K562 (cell line): Measurements from ENCODE around the gene LRRC71. TPM values are rescaled to one million over a fixed set of nuclear protein-coding genes. Genes with fewer than 3 reads are reported as not detected.

ENCODE experiments used
- CTBP1 ChIP-seq: fragments of 450-650 bp; IDR thresholded peaks from 2 replicates; pipeline ENCODE4 v1.6.1; 2016; ENCODE audit warnings: borderline replicate concordance
- DMBX1 ChIP-seq: fragments of 250-450 bp; sonication (Bioruptor Pico); IDR thresholded peaks from 2 replicates; pipeline ENCODE4 v1.8.0; 2022; ENCODE audit warnings: inconsistent platforms, mild to moderate bottlenecking, moderate library complexity, borderline replicate concordance
- MTA2 ChIP-seq: fragments of 450-650 bp; IDR thresholded peaks from 2 replicates; pipeline ENCODE4 v1.6.1; 2016; ENCODE audit warnings: low read depth
- TBP ChIP-seq: optimal IDR thresholded peaks from 2 replicates; pipeline ENCODE3; 2011; ENCODE audit warnings: low read depth, low read length, improper control_type of control experiment
- ZKSCAN1 ChIP-seq: fragments of 150-350 bp; IDR thresholded peaks from 2 replicates; pipeline ENCODE4 v1.6.1; 2016; ENCODE audit warnings: low read depth, low read length
- polyA plus RNA-seq, 8 experiments: library from polyadenylated mRNA; depleted of rRNA in 4 of 8; stranded (reverse) in 5 of 8; unstranded in 3 of 8; fragments of >200 nt; fragmentation: Nextera tagmentation in 2 of 8; fragmentation: Illumina TruSeq in 1 of 8; extraction: Ambion mirVana in 2 of 8; extraction: Trizol in 1 of 8; gene quantifications; 2 replicates each; pipeline versions ENCODE4 v1.2.1 to v1.2.3, GENCODE V29; 2011 to 2014; ENCODE audit warnings: inconsistent platforms in 1 of 8, missing spikeins in 1 of 8
- total RNA-seq, 7 experiments: library from RNA; depleted of rRNA in 6 of 7; stranded (reverse); fragments of >200 nt in 6 of 7; fragmentation: Illumina TruSeq in 2 of 7; extraction: Trizol in 2 of 7; gene quantifications; 2 replicates each; pipeline versions ENCODE4 v1.2.1 to v1.2.3, GENCODE V29; 2011 to 2021; ENCODE audit warnings: low replicate concordance in 1 of 7
- TF ChIP-seq, protein P1 (sequence below): fragments of 250-450 bp; sonication (Bioruptor Pico); IDR thresholded peaks from 2 replicates; pipeline ENCODE4 v1.4.0; 2020; ENCODE audit warnings: borderline replicate concordance
- TF ChIP-seq, protein P2 (sequence below), 2 experiments: fragments of 450-650 bp; formaldehyde crosslinking in 1 of 2; IDR thresholded peaks; 2 replicates each; pipeline versions ENCODE4 v1.4.0 to v1.6.1; 2014 to 2020; ENCODE audit warnings: mild to moderate bottlenecking in 2 of 2, borderline replicate concordance in 1 of 2, low read depth in 1 of 2
- TF ChIP-seq, protein P3 (sequence below): IDR thresholded peaks from 2 replicates; pipeline ENCODE4 v1.6.1; 2012; ENCODE audit warnings: low read depth, low read length, improper control_type of control experiment, borderline replicate concordance
- TF ChIP-seq, protein P4 (sequence below): fragments of 250-450 bp; sonication (Bioruptor Pico); IDR thresholded peaks from 2 replicates; pipeline ENCODE4 v1.5.0; 2021
- TF ChIP-seq, protein P5 (sequence below): fragments of 250-450 bp; sonication (Bioruptor Pico); IDR thresholded peaks from 2 replicates; pipeline ENCODE4 v1.5.0; 2021; ENCODE audit warnings: mild to moderate bottlenecking, borderline replicate concordance
- TF ChIP-seq, protein P6 (sequence below): fragments of 450-650 bp; formaldehyde crosslinking; IDR thresholded peaks from 2 replicates; pipeline ENCODE4 v1.4.0; 2022; ENCODE audit warnings: mild to moderate bottlenecking, moderate library complexity

Gene LRRC71
- total and polyA plus RNA-seq, 9 of the 15 experiments (the other 6 are each of a cell fraction or from before 2014, with no cell fraction given) = 0.06 to 1.2 (median 0.51) TPM; not detected in 1

DNA sequence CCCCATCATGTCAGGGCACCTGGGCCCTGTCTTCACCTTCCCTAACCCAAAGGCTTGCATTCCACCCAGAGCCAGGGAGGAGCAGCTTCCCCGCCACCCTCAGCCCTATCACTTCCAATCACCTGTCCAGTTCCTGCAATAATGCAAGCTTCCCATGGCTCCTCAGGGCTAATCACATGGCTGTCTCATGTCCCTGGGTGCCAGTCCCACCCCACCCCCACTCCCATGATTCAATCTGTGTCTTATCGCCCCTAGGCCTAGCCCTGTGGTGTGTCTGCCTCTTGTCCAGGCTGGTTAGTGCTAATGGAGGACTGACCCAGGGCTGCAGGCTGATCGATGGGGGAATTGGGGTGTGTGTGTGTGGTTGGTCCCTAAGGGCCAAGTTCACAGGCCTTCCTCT, 37.9 kb upstream of the LRRC71 start (continued):
- TF ChIP-seq, protein P1, sequence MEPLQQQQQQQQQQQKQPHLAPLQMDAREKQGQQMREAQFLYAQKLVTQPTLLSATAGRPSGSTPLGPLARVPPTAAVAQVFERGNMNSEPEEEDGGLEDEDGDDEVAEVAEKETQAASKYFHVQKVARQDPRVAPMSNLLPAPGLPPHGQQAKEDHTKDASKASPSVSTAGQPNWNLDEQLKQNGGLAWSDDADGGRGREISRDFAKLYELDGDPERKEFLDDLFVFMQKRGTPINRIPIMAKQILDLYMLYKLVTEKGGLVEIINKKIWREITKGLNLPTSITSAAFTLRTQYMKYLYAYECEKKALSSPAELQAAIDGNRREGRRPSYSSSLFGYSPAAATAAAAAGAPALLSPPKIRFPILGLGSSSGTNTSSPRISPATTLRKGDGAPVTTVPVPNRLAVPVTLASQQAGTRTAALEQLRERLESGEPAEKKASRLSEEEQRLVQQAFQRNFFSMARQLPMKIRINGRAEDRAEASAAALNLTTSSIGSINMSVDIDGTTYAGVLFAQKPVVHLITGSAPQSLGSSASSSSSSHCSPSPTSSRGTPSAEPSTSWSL (CRISPR knock-in tag) = no peak
- TF ChIP-seq TBP = no peak
- no peak for TF ChIP-seq ZKSCAN1
- TF ChIP-seq MTA2 = peak; percentile 46; the same call in 1 of the 2 replicates
- peak; percentile 65; the same call in 1 of the 2 replicates for TF ChIP-seq DMBX1
- TF ChIP-seq, protein P2, sequence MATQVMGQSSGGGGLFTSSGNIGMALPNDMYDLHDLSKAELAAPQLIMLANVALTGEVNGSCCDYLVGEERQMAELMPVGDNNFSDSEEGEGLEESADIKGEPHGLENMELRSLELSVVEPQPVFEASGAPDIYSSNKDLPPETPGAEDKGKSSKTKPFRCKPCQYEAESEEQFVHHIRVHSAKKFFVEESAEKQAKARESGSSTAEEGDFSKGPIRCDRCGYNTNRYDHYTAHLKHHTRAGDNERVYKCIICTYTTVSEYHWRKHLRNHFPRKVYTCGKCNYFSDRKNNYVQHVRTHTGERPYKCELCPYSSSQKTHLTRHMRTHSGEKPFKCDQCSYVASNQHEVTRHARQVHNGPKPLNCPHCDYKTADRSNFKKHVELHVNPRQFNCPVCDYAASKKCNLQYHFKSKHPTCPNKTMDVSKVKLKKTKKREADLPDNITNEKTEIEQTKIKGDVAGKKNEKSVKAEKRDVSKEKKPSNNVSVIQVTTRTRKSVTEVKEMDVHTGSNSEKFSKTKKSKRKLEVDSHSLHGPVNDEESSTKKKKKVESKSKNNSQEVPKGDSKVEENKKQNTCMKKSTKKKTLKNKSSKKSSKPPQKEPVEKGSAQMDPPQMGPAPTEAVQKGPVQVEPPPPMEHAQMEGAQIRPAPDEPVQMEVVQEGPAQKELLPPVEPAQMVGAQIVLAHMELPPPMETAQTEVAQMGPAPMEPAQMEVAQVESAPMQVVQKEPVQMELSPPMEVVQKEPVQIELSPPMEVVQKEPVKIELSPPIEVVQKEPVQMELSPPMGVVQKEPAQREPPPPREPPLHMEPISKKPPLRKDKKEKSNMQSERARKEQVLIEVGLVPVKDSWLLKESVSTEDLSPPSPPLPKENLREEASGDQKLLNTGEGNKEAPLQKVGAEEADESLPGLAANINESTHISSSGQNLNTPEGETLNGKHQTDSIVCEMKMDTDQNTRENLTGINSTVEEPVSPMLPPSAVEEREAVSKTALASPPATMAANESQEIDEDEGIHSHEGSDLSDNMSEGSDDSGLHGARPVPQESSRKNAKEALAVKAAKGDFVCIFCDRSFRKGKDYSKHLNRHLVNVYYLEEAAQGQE (IDR thresholded peaks at IDR 0.05; ENCODE audit: borderline replicate concordance) = no peak
- TF ChIP-seq, protein P2 (CRISPR knock-in tag; IDR thresholded peaks at IDR 0.05; ENCODE audit: low read depth) = no peak; the same call in 1 of the 2 replicates
- TF ChIP-seq, protein P3, sequence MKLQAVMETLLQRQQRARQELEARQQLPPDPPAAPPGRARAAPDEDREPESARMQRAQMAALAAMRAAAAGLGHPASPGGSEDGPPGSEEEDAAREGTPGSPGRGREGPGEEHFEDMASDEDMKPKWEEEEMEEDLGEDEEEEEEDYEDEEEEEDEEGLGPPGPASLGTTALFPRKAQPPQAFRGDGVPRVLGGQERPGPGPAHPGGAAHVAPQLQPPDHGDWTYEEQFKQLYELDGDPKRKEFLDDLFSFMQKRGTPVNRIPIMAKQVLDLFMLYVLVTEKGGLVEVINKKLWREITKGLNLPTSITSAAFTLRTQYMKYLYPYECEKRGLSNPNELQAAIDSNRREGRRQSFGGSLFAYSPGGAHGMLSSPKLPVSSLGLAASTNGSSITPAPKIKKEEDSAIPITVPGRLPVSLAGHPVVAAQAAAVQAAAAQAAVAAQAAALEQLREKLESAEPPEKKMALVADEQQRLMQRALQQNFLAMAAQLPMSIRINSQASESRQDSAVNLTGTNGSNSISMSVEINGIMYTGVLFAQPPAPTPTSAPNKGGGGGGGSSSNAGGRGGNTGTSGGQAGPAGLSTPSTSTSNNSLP = no peak
- TF ChIP-seq, protein P4, sequence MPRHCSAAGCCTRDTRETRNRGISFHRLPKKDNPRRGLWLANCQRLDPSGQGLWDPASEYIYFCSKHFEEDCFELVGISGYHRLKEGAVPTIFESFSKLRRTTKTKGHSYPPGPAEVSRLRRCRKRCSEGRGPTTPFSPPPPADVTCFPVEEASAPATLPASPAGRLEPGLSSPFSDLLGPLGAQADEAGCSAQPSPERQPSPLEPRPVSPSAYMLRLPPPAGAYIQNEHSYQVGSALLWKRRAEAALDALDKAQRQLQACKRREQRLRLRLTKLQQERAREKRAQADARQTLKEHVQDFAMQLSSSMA (CRISPR knock-in tag) = no peak
- TF ChIP-seq, protein P5, sequence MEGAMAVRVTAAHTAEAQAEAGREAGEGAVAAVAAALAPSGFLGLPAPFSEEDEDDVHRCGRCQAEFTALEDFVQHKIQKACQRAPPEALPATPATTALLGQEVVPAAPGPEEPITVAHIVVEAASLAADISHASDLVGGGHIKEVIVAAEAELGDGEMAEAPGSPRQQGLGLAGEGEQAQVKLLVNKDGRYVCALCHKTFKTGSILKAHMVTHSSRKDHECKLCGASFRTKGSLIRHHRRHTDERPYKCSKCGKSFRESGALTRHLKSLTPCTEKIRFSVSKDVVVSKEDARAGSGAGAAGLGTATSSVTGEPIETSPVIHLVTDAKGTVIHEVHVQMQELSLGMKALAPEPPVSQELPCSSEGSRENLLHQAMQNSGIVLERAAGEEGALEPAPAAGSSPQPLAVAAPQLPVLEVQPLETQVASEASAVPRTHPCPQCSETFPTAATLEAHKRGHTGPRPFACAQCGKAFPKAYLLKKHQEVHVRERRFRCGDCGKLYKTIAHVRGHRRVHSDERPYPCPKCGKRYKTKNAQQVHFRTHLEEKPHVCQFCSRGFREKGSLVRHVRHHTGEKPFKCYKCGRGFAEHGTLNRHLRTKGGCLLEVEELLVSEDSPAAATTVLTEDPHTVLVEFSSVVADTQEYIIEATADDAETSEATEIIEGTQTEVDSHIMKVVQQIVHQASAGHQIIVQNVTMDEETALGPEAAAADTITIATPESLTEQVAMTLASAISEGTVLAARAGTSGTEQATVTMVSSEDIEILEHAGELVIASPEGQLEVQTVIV (CRISPR knock-in tag) = no peak
- TF ChIP-seq, protein P6, sequence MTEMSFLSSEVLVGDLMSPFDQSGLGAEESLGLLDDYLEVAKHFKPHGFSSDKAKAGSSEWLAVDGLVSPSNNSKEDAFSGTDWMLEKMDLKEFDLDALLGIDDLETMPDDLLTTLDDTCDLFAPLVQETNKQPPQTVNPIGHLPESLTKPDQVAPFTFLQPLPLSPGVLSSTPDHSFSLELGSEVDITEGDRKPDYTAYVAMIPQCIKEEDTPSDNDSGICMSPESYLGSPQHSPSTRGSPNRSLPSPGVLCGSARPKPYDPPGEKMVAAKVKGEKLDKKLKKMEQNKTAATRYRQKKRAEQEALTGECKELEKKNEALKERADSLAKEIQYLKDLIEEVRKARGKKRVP (CRISPR knock-in tag) = no peak
- peak; percentile 60; the same call in 1 of the 2 replicates for TF ChIP-seq CTBP1
